HFFc6 (cell line): ENCODE measurements around the gene IRGC. TPM values are rescaled to one million over a fixed set of nuclear protein-coding genes. Genes with fewer than 3 reads are reported as not detected.

Experiments used
- DNase-seq: peaks from one replicate; pipeline ENCODE4 v3.0.0-alpha.2; 2018
- H3K27ac Mint-ChIP-seq: 2 replicates; pipeline ENCODE4 v1.8.0; 2020; ENCODE audit warnings: mild to moderate bottlenecking, mixed read lengths
- H3K27me3 Mint-ChIP-seq: 2 replicates; pipeline ENCODE4 v1.8.0; 2021; ENCODE audit warnings: mild to moderate bottlenecking, moderate library complexity, mixed read lengths; ENCODE audit not compliant: insufficient read depth
- H3K36me3 Mint-ChIP-seq: 2 replicates; pipeline ENCODE4 v1.8.0; 2021; ENCODE audit warnings: low read depth, mixed read lengths
- H3K4me1 Mint-ChIP-seq: 2 replicates; pipeline ENCODE4 v1.8.0; 2020; ENCODE audit warnings: low read depth, mixed read lengths
- H3K4me3 Mint-ChIP-seq: 2 replicates; pipeline ENCODE4 v1.8.0; 2020; ENCODE audit warnings: mild to moderate bottlenecking, moderate library complexity, mixed read lengths
- H3K9me3 Mint-ChIP-seq: 2 replicates; pipeline ENCODE4 v1.8.0; 2020; ENCODE audit warnings: mild to moderate bottlenecking, mixed read lengths
- CTCF ChIP-seq: fragments of 200-600 bp; sonication (generic); IDR thresholded peaks from 2 replicates; pipeline ENCODE4 v1.5.0; 2021; ENCODE audit warnings: antibody characterized with exemption, mild to moderate bottlenecking
- total RNA-seq, 6 experiments: library from RNA; stranded (reverse); fragmentation: NEBNext Ultra II Directional; extraction: Animal tissue kit (Norgen Biotek cat#: 25700); gene quantifications; 2 replicates in 1 of 6; 3 replicates in 5 of 6; pipeline ENCODE4 v1.2.3, GENCODE V29; 2021

IRGC gene
- total RNA-seq, 6 experiments from 2014 or later = not detected

- Mint-ChIP-seq H3K4me1 (peaks cover 15% of the 10 kb centered on the region), H3K36me3 (peaks cover 29% of the 10 kb centered on the region; the same call in 1 of the 2 replicates), H3K27ac (peak overlapping the region; percentile 0; the same call in 1 of the 2 replicates), H3K4me3 (no peak overlapping the region), H3K27me3 (peaks cover 2% of the 10 kb centered on the region; the same call in 1 of the 2 replicates), H3K9me3 (no peaks in the 10 kb centered on the region)
- TF ChIP-seq CTCF = no peak
- DNase-seq = no peak
These were observed 16.0 kb downstream of the IRGC start for GRCh38 chr19:43731846-43732245.

- DNase-seq = no peak
- no peaks in the 10 kb centered on the region for H3K9me3 Mint-ChIP-seq
- no peak for TF ChIP-seq CTCF
- H3K4me1 Mint-ChIP-seq = peaks cover 27% of the 10 kb centered on the region
- no peak overlapping the region for H3K4me3 Mint-ChIP-seq
- H3K36me3 Mint-ChIP-seq = peaks cover 32% of the 10 kb centered on the region
- no peak overlapping the region for H3K27ac Mint-ChIP-seq
- peaks cover 2% of the 10 kb centered on the region for H3K27me3 Mint-ChIP-seq
These were observed 19.1 kb downstream of the IRGC start for GRCh38 chr19:43735013-43735412.

GRCh38 chr19:43735957-43736356 is 20.1 kb downstream of the IRGC start:
- Mint-ChIP-seq H3K27me3 (peaks cover 2% of the 10 kb centered on the region), H3K4me1 (peaks cover 32% of the 10 kb centered on the region), H3K27ac (peak overlapping the region; percentile 82), H3K9me3 (no peaks in the 10 kb centered on the region), H3K36me3 (peaks cover 32% of the 10 kb centered on the region), H3K4me3 (no peak overlapping the region)
- no peak for TF ChIP-seq CTCF
- peak; percentile 73 for DNase-seq

- TF ChIP-seq CTCF = no peak
- Mint-ChIP-seq H3K27me3 (peaks cover 2% of the 10 kb centered on the region), H3K4me1 (peaks cover 42% of the 10 kb centered on the region), H3K4me3 (no peak overlapping the region), H3K36me3 (peaks cover 27% of the 10 kb centered on the region), H3K27ac (no peak overlapping the region), H3K9me3 (no peaks in the 10 kb centered on the region)
- DNase-seq = no peak
These were observed 22.9 kb downstream of the IRGC start for GRCh38 chr19:43738780-43739211.

GRCh38 chr19:43739439-43740235 is 23.8 kb downstream of the IRGC start:
- Mint-ChIP-seq H3K9me3 (no peaks in the 10 kb centered on the region), H3K27me3 (peaks cover 2% of the 10 kb centered on the region), H3K4me3 (no peak overlapping the region), H3K36me3 (peaks cover 31% of the 10 kb centered on the region), H3K27ac (peak overlapping the region; percentile 47), H3K4me1 (peaks cover 49% of the 10 kb centered on the region)
- no peak for DNase-seq
- no peak for TF ChIP-seq CTCF
